Measurements from ENCODE around the gene ERVK3-1.
"Not testable (repeated sequence)": the region's sequence is repeated elsewhere in the genome, so short reads cannot be mapped to it uniquely, and the experiment has no call there.

The ERVK3-1 gene

DNA sequence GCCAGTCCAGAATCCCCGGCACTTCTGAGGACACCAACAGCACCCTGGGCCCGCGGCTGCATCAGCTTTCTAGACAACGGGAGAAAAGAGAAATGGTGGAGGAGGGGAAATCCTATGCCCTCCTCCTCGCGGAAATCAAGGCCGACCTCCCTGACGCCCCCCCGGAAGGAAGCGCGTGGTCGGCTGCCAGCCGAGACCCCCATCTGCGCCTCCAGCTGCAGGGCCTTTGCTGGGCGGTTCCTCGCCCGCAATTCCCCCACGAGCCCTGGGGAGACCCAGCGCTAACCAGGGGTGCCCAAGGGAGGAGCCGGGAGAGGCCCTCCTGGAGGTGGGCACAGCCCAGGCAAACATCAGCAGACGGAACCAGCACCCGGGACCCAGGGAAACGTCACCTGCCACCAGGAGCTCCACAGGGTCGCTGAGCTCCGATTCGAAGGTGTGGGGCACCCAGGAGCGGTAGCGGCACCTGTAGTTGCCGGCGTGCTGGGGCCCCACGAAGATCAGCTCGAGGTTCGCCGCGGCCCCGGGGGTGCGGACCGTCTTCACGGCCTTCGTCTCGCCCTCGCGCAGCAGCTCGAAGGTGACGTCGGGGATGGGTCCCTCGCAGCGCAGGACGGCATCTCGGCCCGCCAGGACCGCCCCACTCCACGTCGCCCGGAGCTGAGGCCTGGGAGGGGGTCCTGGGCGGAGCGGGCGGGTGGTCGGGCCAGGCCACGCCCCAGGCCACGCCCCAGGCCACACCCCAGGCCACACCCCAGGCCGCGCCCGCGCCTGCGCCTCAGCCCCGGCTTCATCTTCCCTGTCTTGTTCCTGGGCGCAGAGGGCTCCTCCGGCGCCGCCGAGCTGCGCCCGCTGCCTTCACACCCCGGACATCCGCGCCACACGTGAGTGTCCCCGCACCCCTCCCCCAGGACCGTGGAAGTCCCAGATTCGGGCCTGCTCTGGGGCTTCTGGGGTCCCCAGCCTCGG lies 42.1 kb downstream of the ERVK3-1 start:
- peak; percentile 54 to 75 (median 68) for DNase-seq

DNA sequence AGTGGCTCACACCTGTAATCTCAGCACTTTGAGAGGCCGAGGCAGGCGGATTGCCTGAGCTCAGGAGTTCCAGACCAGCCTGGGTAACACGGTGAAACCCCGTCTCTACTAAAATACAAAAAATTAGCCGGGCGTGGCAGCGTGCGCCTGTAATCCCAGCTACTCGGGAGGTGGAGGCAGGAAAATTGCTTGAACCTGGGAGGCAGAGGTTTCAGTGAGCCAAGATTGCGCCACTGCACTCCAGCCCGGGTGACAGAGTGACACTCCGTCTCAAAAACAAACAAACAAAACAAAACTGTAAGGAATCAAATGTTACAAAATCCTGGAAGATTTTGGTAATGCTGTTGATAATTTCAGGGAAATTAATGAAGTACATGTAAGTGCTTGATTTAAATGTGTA lies 42.9 kb downstream of the ERVK3-1 start:
- DNase-seq, result not testable (repeated sequence)

DNA sequence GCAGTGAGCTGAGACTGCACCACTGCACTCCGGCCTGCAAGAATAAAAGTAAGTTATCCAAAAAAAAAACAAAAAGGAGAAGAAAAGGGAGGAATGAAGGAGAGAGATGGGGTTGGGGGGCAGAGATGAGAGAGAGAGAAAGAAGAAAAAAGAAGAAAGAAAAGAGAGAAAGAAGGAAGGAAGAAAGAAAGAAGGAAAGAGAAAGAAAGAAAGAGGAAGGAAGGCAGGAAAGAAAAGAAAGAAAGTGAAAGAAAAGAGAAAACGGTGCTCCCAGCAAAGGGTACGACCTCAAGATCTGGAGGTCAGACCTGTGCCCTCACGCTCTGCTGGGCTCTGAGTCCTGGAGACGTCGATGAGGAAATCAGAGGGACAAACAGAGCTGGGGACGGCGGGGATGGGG lies 44.4 kb downstream of the ERVK3-1 start:
- DNase-seq, result no peak

DNA sequence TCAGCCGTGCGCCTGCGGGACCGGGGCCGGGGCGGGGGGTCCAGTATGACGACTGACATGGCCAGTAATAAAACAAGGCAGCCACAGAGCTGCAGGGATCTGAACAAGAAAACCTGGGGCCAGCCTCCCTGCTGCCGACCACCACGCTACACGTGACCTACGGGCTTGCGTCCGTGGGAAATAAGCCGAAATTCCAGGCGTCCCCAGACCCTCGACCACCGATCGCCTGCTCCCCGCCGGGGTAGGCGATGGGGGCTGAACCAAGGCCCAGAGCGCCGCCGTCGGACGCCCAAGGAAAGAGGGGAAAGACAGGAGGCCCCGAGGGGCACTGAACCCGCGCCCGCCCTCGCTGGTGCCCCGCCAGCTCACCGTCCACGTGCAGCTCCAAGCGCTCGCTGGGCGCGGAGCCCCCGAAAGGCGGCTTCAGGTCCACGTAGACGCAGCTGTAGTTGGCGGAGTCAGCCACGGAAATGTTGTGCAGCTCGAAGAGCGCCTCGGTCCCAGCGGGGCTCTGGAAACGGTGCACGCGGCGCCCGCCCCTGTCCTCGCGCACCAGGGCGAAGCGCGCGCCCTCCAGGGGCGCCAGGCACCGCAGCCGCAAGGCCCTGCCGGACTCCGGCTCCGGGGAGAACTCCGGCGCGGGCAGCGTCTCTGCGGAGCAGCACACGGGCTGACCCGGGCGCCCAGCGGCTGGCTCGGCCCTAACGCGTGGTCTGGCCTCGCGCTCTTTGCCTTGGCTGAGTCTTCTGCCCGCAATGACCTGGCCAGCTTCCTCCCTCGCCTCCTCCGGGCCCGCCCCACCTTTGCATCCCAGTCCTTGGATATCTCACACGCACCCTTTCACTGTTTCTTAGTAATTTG lies 45.1 kb downstream of the ERVK3-1 start:
- DNase-seq, result no peak

DNA sequence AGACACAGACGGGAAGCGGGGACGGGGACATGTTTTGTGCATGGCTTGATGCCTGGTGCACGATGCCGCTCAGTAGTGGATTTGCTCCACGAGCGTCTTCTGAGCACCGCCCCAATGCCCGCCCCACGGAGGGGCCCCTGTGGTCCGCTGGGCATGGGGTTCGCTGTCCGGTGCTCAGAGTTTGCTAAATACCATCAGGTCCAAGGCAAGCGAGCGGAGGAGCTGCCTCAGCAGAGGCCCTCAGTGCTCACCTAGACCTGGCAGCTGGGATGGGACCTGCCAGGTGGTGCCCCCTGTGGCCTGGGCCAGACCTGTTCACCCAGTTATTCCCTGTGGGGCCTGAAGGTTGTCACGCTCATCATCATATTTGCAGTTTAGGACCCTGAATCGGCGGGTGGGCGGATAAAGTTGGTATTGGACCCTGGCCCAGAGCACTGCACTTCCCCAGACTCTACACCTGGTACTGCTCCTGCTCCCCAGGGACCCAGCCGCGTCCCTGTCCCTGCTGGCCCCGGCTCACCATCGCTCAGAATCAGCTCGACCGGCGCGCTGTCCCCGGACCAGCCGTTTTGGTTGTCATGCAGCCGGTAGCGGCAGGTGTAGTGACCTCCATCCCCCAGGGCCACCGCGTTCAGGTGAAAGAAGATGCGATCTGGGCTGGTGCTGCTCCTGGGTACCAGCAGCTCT lies 45.8 kb downstream of the ERVK3-1 start:
- DNase-seq, result no peak

DNA sequence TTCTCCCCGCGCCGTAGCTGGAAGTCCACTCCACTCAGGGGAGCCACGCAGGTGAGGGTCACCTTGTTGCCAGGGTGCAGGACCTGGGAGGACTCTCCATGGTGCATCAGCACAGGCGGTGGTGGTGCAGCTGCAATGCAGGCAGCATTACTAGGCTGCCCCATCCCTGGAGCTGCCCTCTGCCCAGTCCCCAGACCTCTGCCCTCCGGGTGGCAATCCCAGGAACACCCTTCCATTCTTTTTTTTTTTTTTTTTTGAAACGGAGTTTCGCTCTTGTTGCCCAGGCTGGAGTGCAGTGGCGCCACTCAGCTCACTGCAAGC lies 46.3 kb downstream of the ERVK3-1 start:
- DNase-seq, result no peak

DNA sequence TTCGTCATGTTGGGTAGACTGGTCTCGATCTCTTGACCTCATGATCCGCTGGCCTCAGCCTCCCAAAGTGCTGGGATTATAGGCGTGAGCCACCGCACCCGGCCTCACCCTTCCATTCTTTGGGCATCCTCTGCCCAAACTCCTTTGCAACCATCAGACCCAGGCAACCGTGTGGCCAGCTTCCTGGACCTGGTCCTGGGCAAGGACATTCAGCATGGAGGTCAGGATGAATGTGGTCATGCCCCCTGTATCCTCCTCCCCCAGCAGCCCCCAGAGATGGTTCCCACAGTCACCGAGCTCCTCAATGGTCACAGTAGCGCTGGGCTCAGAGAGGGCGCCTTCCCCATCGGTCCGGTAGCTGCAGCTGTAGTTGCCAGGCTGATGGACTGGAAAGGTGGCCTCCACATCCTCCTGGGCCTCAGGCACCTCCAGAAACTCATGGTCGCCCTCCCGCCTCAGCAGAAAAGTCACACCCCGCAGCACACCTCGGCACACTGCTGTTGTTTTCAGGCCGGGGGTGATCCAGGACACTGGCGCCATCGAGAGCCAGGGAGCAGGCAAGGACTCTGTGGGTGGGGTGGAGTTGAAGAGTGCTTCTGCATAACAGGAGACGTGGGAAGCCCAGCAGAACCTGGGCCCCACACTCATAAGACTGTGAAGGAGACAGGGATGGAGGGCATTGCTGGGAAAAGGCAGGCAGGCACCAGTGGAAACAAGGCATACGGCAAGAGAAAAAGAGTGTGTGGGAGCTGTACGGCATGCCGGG lies 47.0 kb downstream of the ERVK3-1 start:
- no peak for DNase-seq

DNA sequence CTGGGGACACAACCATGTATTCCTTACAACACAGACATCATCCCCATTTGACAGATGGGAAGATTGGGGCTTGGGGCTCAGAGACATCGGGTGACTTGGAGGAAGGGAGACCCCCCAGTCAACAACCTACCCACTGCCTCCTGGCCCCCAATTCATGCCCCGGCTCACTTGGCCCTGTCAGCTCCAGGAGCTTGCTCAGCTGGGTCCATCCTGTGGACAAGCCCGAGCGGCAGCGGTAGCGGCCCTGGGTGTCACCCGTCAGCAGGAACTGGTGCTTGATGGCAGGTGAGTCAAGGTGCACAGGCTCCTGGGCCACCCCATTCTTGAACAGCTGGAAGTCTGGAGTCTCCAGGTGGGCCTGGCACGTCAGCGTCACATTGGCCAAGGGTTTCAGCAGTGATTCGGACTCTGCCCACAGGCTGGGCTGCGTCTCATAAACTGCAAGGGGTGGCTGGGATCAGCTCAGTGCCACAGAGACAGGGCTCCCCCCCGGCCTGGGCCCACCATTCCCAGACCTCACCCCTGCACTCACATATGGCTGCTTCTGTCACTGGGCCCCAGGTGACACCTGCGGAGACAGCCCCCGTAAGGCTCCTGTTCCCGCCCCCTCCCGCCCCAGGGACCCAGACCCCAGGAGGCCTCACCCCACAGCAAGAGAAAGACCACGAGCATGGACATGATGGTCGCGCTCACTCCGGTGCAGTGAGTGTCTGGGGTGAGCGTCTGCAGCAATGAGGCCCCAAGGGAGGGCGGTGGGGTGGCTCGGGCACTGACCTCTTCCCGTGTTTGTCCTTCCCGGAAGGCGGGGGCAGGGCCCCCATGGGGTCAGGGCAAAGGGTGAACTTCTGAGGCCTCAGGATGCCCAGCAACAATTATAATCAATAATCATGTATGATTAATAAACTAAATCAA lies 47.8 kb downstream of the ERVK3-1 start, which contains the start of gene A1BG:
Gene A1BG, minus strand, starts transcription at position 733 of the 912 bp plus-strand sequence. Its CDS starts 55 bp downstream, at position 678.
- DNase-seq, result no peak

DNA sequence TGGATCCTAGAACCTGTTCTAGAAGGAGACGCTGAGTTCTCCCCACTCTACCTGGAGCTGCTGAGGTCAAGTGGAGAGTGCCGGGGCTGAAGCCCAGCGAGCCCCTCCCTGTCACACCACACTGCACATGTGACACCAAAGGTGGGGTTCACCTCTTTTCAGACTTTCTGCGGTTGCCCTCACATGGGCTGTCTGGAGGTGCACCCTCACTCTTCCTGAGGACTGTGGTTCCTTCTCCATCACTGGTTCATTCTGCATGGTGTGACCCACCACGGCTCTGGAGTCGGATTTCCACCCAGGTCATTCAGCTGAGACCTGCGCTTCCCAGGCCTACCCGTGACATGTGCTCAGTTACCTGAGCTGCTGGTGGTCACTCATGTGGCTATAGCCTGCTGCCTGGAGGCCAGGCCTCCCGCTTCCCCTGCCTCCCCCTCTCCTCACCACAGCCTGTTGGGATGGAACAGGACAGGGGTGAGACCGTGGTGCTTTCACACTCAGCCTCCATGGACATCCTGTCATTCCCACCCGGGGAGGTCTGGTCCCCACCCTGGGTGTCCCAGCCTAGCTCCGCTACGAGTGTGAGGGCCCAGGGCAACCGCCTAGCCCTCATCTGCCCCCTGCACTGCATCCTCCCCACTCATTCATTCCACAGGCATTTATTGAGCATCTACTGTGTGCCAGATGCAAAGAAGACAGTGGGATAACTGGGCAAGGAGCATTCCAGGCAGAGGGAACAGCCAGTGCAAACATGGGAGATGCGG lies 48.7 kb downstream of the ERVK3-1 start:
- DNase-seq, result no peak

DNA sequence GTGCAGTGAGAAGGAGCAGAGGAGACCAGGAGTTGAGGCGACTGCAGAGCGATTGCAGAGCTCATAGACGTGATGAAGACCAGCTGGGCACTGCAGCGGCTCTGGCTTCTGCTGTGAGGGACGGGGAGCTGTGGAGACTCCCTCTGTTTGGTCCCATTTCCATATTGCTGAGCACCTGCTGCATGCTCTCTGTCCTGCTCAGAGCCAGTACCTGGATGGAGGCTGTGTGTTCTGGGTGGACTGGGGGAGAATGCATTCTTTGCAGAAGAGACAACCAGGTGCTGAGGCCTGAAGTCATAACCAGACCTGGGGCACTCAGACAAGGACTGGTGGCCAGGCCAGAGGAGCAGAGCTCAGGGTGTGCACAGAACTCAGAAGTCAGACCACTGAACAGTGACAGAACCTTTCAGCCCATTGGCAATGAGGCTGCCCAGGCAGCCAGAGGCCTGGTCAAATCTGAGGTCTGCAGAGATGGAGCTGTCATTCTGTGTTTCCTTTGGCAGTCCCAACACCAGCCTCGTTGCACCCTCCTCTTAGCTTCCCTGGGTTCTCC lies 49.4 kb downstream of the ERVK3-1 start:
- DNase-seq, result no peak

DNA sequence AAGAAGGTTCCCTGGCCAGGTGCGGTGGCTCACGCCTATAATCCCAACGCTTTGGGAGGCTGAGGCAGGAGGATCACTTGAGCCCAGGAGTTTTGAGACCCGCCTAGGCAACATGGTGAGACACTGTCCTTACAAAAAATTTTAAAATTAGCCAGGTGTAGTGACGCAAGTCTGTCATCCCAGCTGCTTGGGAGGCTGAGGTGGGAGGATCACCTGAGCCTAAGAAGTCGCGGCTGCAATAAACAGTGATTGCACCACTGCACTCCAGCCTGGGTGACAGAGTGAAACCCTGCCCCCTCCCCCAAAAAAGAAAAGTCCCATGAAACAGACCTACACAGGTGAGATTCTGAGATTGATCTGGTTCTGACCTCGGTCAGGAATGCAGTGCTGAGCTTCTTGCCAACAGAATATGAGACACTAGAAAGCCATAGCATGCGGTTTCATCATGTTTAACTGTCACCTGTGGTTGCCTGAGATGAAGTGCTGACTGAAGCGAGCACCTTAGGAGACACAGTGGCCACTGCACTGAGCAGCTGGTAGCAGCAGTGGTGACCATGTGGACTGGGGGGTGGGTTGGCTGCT lies 50.1 kb downstream of the ERVK3-1 start:
- DNase-seq, result no peak

DNA sequence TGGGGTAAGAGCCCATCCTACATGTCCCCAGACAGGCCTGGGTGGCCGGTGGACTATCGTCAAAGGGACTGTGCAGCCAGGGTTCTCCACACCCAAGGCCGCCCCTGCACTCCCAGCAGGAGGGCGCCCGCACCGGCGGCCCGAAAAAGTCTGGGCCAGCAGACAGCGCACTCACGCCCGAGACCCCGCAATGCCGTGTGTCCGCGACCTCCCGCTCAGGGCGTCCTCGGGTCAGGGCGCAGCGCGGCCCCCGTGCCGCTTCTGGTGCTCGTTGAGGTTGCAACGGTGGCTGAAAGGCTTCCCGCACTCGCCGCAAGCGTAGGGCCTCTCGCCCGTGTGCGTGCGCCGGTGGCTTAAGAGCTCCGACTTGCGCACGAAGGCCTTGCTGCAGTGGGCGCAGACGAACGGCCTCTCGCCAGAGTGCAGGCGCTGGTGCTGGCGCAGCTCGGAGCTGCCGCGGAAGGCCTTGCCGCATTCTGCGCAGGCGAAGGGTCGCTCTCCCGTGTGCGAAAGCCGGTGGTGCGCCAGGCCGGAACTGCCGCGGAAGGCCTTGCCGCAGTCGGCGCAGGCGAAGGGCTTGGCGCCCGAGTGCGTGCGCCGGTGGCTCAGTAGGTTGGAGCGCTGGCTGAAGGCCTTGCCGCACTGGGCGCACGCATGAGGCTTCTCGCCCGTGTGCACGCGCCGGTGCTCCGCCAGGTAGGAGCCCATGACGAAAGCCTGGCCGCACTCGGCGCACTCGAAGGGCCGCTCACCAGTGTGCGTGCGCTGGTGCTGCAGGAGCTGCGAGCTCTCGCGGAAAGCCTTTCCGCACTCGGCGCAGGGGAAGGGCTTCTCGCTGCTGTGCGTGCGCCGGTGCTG lies 51.0 kb downstream of the ERVK3-1 start:
- DNase-seq, result peak; percentile 21 to 72 (median 34)

DNA sequence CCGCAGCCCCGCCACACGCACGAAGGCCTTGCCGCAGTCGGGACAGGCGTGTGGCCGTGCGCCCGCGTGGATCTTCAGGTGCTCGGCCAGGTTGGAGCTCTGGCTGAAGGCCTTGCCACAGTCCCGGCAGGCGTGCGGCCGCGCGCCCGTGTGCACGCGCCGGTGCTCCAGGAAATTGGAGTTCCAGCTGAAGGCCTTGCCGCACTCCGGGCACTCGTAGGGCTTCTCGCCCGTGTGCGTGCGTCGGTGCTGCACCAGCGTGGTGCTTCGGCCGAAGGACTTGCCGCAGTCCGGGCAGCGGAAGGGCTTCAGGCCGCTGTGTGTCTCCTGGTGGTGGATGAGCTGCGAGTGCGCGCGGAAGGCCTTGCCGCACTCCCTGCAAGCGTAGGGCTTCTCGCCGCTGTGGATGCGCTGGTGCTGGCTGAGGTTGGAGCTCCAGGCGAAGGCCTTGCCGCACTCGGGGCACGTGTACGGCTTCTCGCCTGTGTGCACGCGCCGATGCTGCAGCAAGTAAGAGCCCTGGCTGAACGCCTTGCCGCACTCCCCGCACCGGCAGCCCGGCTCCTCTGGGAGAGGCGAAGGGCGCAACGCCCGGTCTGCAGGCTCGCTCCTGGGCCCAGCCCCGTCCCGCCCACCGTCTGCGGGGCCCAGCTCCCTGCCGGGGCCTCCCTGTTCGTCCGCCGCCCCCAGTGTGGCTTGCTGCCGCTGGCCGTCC lies 51.7 kb downstream of the ERVK3-1 start:
- peak in 1 of 6 experiments; percentile 34 for DNase-seq

DNA sequence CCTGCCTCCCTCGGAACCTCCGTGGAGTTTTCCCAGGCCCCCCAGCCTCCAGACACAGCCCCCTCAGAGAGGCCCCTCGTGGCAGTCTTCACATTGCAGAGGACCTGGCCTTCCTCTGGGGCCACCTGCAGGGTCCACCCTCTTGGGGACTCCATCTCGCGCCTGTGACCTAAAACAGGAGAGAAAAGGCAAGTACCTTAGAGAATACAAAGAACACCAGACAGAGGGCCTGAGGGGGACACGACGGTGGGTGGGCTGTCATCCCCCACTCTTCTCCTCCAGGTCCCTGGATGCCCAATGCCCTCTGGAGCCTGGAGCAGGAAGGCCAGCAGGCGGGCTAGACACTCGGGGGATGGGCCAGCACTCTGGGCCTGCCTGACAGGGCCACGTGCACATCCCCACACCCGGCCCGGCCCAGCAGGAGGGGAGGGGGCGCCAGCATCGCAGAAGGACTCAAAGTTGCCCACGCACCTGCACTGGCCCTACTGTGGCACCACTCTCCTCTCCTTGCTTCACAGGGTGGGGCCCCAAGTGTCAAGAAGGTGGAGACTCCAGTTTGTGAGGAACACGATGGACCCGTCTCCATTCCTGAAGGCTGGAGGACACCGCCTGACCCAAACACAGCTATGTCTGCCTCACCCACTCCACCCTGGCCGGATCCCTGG lies 52.4 kb downstream of the ERVK3-1 start:
- no peak for DNase-seq

DNA sequence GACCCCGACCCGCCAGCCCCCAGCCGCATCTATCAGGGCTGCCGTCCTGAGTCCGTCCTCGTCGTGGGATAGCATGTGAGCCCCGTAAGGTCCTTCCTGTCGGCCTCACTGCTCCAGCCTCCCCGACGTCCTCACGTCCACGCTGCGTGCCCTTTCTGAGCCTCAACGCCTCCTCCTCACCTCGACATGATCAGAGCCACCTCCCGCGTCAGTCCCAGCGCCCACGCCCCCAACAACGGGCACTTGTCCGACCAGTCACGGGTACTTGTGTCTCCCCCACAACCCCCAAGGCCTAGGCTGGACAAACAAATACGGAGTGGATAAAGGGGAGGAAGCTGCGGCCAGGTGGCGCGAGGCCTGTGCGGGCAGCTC lies 56.7 kb downstream of the ERVK3-1 start:
- peak in 4 of 6 experiments; percentile 13 to 38 (median 30) for DNase-seq

DNA sequence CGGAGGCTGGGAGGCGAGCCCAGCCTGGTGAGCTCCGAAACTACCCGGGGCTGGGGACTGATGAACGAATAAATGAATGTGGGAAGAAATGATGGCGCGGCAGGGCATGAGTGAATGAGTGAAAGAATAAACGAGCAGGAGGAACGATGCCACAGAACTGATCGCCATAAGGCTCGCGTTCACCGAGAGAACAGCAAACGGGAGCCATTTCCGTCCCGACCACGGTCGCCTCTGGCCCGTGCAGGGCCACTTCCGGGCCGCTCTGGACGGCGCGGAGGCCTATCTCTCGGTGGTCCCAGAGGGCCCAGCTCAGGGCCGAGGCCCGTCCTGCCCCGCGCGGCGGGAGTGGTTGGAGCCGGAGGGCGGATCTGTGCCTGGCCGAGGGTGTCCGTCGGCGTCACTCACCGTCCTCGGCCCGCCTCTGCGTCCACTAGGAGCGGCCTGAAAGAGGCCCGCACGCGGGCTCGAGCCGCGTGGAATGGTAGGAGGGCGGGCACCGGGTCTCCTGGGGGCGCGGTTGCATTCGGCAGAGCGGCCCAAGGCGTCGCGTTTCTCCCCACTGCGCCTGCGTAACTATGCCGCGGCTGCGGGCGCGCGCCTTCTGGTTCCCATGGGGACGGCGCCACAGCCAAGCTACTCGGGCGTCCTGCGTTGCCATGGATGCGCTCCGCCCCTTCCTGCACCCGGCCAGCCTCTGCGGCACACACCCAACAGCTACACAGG lies 57.3 kb downstream of the ERVK3-1 start, which contains the start of gene ZNF497:
Gene ZNF497, minus strand, starts transcription at position 480 of the 723 bp plus-strand sequence. CDS start 5,116 bp downstream, outside the sequence.
- peak; percentile 90 to 95 (median 94) for DNase-seq

DNA sequence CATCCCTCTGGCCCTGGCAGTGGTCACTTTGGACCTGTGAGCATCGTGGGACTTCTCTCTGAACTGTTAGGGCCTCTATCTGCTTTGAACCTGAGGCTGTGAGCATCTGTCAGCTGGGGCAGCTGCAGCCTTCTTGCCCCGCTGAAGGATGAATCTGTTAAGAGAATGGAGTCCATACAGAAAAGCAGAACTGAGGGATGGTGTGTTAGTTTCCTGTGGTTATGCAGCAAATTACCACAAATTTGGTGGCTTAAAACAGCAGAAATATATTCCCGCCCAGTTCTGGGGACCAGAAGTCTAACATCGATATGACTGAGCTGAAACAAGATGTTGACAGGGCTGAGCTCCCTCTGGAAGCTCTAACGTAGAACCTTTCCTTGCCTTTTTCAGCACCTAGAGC lies 59.0 kb downstream of the ERVK3-1 start:
- no peak for DNase-seq

Measured in stimulated activated naive CD4-positive, alpha-beta T cell (primary cell).